CD8-positive, alpha-beta memory T cell (primary cell): Measurements from ENCODE around the gene PDE11A. TPM values are rescaled to one million over a fixed set of nuclear protein-coding genes. Genes with fewer than 3 reads are reported as not detected.
A peak's percentile ranks its signal among the peaks of the same experiment; 100 is the strongest.

Experiments
- CTCF ChIA-PET: fragments of 350-600 bp; sonication (Branson Sonifier 250); formaldehyde crosslinking; loops from one replicate; lab custom pipeline; 2021; ENCODE audit warnings: antibody characterized with exemption; lab: Charles Lee
- POLR2A ChIA-PET: fragments of 350-600 bp; sonication (Branson Sonifier 250); formaldehyde crosslinking; loops from one replicate; lab custom pipeline; 2021; ENCODE audit warnings: antibody characterized with exemption; lab: Charles Lee
- DNase-seq, 5 donors: peaks; one replicate each; pipeline versions ENCODE4 v3.0.0 to v3.0.0-alpha.2; 2020 to 2022; ENCODE audit warnings: mixed read lengths in 1 of 5
- H3K27ac ChIP-seq: one replicate; pipeline ENCODE4 v1.7.0; 2013; ENCODE audit warnings: low read depth, mild to moderate bottlenecking, low read length, moderate library complexity
- H3K27me3 ChIP-seq: 2 replicates; pipeline ENCODE4 v1.7.0; 2013; ENCODE audit warnings: low read length, mild to moderate bottlenecking; ENCODE audit not compliant: insufficient read depth, poor library complexity, severe bottlenecking
- H3K36me3 ChIP-seq: 2 replicates; pipeline ENCODE4 v1.7.0; 2013; ENCODE audit warnings: mild to moderate bottlenecking, low read length, moderate library complexity; ENCODE audit not compliant: insufficient read depth
- H3K4me1 ChIP-seq: 2 replicates; pipeline ENCODE4 v1.7.0; 2013; ENCODE audit warnings: mild to moderate bottlenecking, low read length, moderate library complexity; ENCODE audit not compliant: insufficient read depth
- H3K4me3 ChIP-seq: 2 replicates; pipeline ENCODE4 v1.7.0; 2013; ENCODE audit warnings: mild to moderate bottlenecking, low read length
- H3K9me3 ChIP-seq: 2 replicates; pipeline ENCODE4 v1.7.0; 2013; ENCODE audit warnings: mild to moderate bottlenecking, low read length
- H3K27ac Mint-ChIP-seq, 8 donors: one replicate each; pipeline ENCODE4 v1.8.0; 2020 to 2021; ENCODE audit warnings: mixed read lengths in 8 of 8, mild to moderate bottlenecking in 6 of 8, inconsistent platforms in 3 of 8, moderate library complexity in 3 of 8
- H3K27me3 Mint-ChIP-seq, 2 donors: one replicate each; pipeline ENCODE4 v1.8.0; 2020 to 2021; ENCODE audit warnings: mixed read lengths in 2 of 2, mild to moderate bottlenecking in 1 of 2, moderate library complexity in 1 of 2
- H3K36me3 Mint-ChIP-seq, 3 donors: one replicate each; pipeline ENCODE4 v1.8.0; 2020 to 2021; ENCODE audit warnings: mixed read lengths in 3 of 3, inconsistent platforms in 1 of 3, mild to moderate bottlenecking in 1 of 3
- H3K4me1 Mint-ChIP-seq, 3 donors: one replicate each; pipeline ENCODE4 v1.8.0; 2020 to 2021; ENCODE audit warnings: mixed read lengths in 3 of 3, inconsistent platforms in 1 of 3, mild to moderate bottlenecking in 1 of 3
- H3K4me3 Mint-ChIP-seq, 7 donors: one replicate each; pipeline ENCODE4 v1.8.0; 2020 to 2021; ENCODE audit warnings: mixed read lengths in 7 of 7, mild to moderate bottlenecking in 6 of 7, moderate library complexity in 4 of 7, inconsistent platforms in 2 of 7
- H3K9me3 Mint-ChIP-seq, 5 donors: one replicate each; pipeline ENCODE4 v1.8.0; 2020 to 2022; ENCODE audit warnings: mixed read lengths in 5 of 5, mild to moderate bottlenecking in 3 of 5, moderate library complexity in 2 of 5, inconsistent platforms in 1 of 5
- polyA plus RNA-seq: library from polyadenylated mRNA; unstranded; fragments of 300-500 nt; fragmentation: Illumina TruSeq; gene quantifications from one replicate; pipeline ENCODE4 v1.2.3, GENCODE V29; 2021
- total RNA-seq, 2 experiments: library from RNA; stranded (reverse); gene quantifications; one replicate each; pipeline ENCODE4 v1.2.3, GENCODE V29; 2021

Gene PDE11A
- total and polyA plus RNA-seq, 3 experiments from 2014 or later, result not detected

DNA sequence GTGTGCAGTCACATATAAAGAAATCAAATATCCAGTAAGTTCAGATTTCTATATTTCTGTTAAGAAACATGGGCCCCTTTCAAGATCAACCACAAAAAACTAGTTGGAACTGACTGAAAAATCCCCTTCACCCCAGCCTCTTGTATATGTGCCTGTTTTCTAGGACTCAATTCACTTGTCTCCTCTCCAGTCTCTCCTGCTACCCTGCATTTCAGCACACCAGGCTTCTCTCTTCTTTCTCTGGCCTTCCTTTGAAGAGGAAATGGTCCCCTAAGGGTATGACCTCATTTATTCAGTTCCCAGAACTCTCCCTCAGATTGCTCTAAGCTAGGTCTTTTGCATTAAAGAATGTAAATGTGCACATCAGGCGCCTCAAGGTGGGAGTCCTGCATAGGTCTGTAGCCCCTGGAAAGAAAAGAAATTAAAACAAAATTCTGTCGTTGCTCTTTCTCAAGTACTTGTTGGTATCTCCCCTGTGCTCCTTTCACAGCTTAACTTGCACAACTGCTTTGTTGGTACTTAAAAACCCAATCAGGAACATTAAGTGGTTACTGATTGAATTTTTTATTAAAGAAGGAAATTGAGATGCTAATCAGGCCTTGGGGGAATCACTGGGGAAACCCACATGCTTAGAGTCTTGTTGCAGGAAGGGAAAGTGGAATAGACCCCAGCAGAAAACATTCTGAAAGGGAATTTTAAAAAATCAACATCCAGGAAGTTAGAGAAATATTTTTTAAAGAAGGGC is 401.6 kb downstream of the PDE11A start:
- Mint-ChIP-seq H3K27me3 (peaks cover 15 to 53% of the 10 kb centered on the region in 2 donors), H3K27ac (no peak overlapping the region), H3K4me1 (no peaks in the 10 kb centered on the region), H3K36me3 (no peaks in the 10 kb centered on the region), H3K9me3 (no peaks in the 10 kb centered on the region), H3K4me3 (no peak overlapping the region)
- ChIA-PET CTCF (no interaction called here), POLR2A (no interaction called here)
- no peak for DNase-seq
- no peaks in the 10 kb centered on the region for H3K9me3 ChIP-seq
- H3K36me3 ChIP-seq, result no peaks in the 10 kb centered on the region
- no peak overlapping the region for H3K4me3 ChIP-seq
- H3K4me1 ChIP-seq, result no peaks in the 10 kb centered on the region
- peaks cover 4% of the 10 kb centered on the region for H3K27me3 ChIP-seq
- H3K27ac ChIP-seq, result no peak overlapping the region

DNA sequence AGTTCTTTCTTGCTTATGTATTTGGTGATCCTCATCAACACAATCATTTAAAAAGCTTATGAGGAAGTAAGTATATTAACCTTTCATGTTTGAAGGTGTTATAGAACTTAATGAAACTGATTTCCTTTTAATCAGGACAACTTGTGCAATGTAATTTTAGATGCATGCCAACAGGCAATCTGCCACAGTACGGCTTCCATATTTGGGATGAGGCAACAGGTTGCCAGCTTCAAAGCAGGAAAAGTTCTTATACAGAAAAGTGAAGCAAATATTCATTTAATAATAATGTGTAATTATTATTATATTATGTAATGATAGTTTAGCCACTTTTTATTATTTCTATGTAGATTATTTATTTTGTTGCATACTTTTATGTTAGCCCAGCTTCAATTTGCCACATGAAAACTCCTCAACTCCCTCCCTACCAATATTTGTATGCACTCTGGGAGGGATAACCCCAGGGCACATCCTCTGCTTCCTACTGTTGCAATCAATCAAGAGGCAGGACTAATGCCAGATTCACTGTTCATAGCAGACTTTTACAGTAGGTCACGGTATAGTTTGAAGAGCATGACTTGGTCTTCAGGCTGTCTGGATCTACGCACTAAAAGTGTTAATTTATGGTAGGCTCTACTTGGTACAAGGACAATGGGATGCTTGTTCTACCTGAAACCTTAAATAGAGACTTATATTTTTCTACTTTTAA is 402.8 kb downstream of the PDE11A start:
- no peaks in the 10 kb centered on the region for H3K36me3 ChIP-seq
- H3K4me1 ChIP-seq, result no peaks in the 10 kb centered on the region
- ChIA-PET POLR2A (no interaction called here), CTCF (interaction anchor here (1.5 kb wide), 1 partner anchor 9 kb away, joined by 3 read pairs; no protein-coding TSS in a partner anchor)
- Mint-ChIP-seq H3K4me1 (no peaks in the 10 kb centered on the region), H3K36me3 (no peaks in the 10 kb centered on the region), H3K4me3 (no peak overlapping the region), H3K27me3 (peaks cover 14 to 45% of the 10 kb centered on the region in 2 donors), H3K27ac (no peak overlapping the region), H3K9me3 (no peaks in the 10 kb centered on the region)
- no peak overlapping the region for H3K4me3 ChIP-seq
- no peaks in the 10 kb centered on the region for H3K9me3 ChIP-seq
- no peak overlapping the region for H3K27ac ChIP-seq
- H3K27me3 ChIP-seq, result peaks cover 4% of the 10 kb centered on the region
- DNase-seq, result no peak

DNA sequence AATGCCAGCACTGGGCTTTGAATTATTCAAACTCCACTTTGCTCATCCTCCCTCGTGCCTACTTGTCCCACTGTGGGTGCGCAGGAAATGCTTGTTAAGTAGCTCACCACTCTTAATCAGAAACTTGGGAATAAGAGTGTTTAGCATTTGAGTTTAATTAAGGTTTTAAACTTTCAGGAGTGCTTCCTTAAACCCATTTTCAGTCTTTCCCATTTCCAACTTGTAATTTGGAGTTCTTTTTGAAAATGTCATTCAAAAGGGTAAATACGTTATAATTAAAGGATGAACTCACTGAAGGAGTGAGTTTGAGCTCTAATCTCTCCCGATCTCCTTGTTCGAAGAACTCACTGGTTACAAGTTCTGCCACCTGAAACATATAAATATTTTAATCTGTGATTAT is 403.4 kb downstream of the PDE11A start:
- peaks cover 14 to 42% of the 10 kb centered on the region in 2 donors for H3K27me3 Mint-ChIP-seq
- no peaks in the 10 kb centered on the region for H3K4me1 ChIP-seq
- H3K9me3 Mint-ChIP-seq, result no peaks in the 10 kb centered on the region
- no peak overlapping the region for H3K27ac Mint-ChIP-seq
- no peak overlapping the region for H3K4me3 Mint-ChIP-seq
- H3K4me1 Mint-ChIP-seq, result no peaks in the 10 kb centered on the region
- H3K36me3 Mint-ChIP-seq, result no peaks in the 10 kb centered on the region
- POLR2A ChIA-PET, result no interaction called here
- no peak overlapping the region for H3K4me3 ChIP-seq
- peaks cover 4% of the 10 kb centered on the region for H3K27me3 ChIP-seq
- DNase-seq, result no peak
- H3K36me3 ChIP-seq, result no peaks in the 10 kb centered on the region
- CTCF ChIA-PET, result interaction anchor here (1.5 kb wide), 1 partner anchor 8 kb away, joined by 3 read pairs; no protein-coding TSS in a partner anchor
- no peaks in the 10 kb centered on the region for H3K9me3 ChIP-seq
- H3K27ac ChIP-seq, result no peak overlapping the region

DNA sequence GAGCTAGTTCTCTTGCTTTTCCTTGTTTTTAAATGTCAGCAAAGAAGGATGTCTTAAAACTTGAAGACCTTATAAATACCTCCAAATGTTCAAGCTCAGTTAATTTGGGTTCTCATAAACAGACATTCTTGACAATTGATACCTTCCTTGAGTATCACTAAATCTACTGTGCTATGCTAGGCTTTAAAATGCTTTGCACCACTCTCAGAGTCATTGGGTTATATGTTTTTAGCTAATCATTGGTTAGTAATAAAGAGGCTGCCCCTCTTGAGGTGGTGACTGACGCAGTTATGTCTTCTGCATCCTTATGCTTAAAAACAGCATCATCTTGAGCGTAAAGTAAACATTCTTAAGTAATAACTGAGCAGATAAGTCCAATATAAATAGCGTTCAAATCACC is 404.0 kb downstream of the PDE11A start:
- POLR2A ChIA-PET, result no interaction called here
- CTCF ChIA-PET, result no interaction called here
- peaks cover 4% of the 10 kb centered on the region for H3K27me3 ChIP-seq
- Mint-ChIP-seq H3K27me3 (peaks cover 14 to 39% of the 10 kb centered on the region in 2 donors), H3K4me3 (no peak overlapping the region), H3K4me1 (no peaks in the 10 kb centered on the region), H3K36me3 (no peaks in the 10 kb centered on the region), H3K27ac (no peak overlapping the region), H3K9me3 (no peaks in the 10 kb centered on the region)
- H3K4me1 ChIP-seq, result no peaks in the 10 kb centered on the region
- DNase-seq, result no peak
- no peak overlapping the region for H3K4me3 ChIP-seq
- H3K36me3 ChIP-seq, result no peaks in the 10 kb centered on the region
- H3K9me3 ChIP-seq, result no peaks in the 10 kb centered on the region
- H3K27ac ChIP-seq, result no peak overlapping the region

DNA sequence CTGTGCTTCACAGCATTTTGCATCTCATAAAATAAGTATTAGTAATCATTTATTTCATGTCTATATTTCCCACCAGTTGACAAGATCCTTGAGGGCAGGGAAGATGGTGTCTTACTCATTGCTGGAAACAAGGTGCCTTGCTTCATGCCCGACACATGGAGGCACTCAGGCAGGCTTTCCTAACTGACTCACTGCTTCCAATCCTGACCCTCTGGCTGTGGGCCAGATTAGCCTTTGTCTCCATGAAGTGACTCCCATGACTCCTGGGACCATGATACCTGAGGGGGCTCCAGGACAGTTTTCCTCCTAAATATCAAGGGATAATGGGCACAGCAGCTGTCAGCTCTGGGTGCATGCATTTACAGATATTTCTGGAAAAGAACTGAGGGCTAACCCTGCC is 405.0 kb downstream of the PDE11A start:
- Histone ChIP-seq H3K4me3 (no peak overlapping the region), H3K4me1 (no peaks in the 10 kb centered on the region), H3K27ac (no peak overlapping the region), H3K27me3 (peaks cover 4% of the 10 kb centered on the region), H3K36me3 (no peaks in the 10 kb centered on the region), H3K9me3 (no peaks in the 10 kb centered on the region)
- Mint-ChIP-seq H3K36me3 (no peaks in the 10 kb centered on the region), H3K4me3 (no peak overlapping the region), H3K9me3 (no peaks in the 10 kb centered on the region), H3K27me3 (peaks cover 8 to 34% of the 10 kb centered on the region in 2 donors), H3K27ac (peak overlapping the region in 1 of 8 donors; percentile 50), H3K4me1 (no peaks in the 10 kb centered on the region)
- POLR2A ChIA-PET, result no interaction called here
- CTCF ChIA-PET, result no interaction called here
- no peak for DNase-seq

DNA sequence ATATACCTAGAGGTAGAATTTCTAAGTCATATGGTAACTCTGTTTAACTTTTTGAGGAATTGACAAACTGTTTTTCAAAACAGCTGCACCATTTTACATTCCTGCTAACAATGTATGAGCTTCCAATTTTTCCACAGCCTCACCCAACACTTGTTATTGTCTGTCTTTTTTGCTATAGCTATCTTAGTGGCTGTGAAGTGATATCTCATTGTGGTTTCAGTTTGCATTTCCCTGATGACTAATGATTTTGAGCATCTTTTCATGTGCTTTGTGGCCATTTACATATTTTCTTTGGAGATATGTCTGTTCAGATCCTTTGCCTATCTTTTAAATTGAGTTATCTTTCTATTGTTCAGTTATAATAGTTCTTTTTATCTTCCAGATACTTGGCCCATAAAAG is 406.2 kb downstream of the PDE11A start:
- ChIA-PET POLR2A (no interaction called here), CTCF (no interaction called here)
- no peaks in the 10 kb centered on the region for H3K9me3 Mint-ChIP-seq

DNA sequence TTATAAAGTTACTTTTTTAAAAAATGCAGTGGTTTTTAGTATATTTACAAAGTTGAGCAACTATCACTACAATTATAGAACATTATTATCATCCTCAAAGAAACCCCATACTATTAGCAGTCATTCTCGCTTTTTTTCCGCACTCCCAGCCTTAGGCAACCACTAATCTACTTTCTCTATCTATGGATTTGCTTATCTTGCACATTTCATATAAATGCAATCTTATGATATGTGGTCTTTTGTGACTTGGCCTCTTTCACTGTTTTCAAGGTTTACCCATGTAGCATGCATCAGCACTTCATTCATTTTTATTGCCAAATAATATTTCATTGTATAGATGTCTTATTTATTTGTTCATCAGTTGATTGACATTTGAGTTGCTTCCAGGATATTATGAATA is 406.6 kb downstream of the PDE11A start:
- ChIA-PET POLR2A (no interaction called here), CTCF (no interaction called here)
- H3K4me3 Mint-ChIP-seq, result no peak overlapping the region
- no peak for DNase-seq
- Histone ChIP-seq H3K27ac (no peak overlapping the region), H3K4me3 (no peak overlapping the region), H3K36me3 (no peaks in the 10 kb centered on the region), H3K4me1 (no peaks in the 10 kb centered on the region), H3K27me3 (peaks cover 4% of the 10 kb centered on the region), H3K9me3 (no peaks in the 10 kb centered on the region)
- no peaks in the 10 kb centered on the region for H3K4me1 Mint-ChIP-seq
- peaks cover 8 to 28% of the 10 kb centered on the region in 2 donors for H3K27me3 Mint-ChIP-seq
- H3K9me3 Mint-ChIP-seq, result no peaks in the 10 kb centered on the region
- no peaks in the 10 kb centered on the region for H3K36me3 Mint-ChIP-seq
- no peak overlapping the region for H3K27ac Mint-ChIP-seq

More for the DNA sequence above, 406.2 kb downstream of the PDE11A start:
- Mint-ChIP-seq H3K27ac (no peak overlapping the region), H3K4me3 (no peak overlapping the region), H3K4me1 (no peaks in the 10 kb centered on the region), H3K27me3 (peaks cover 8 to 28% of the 10 kb centered on the region in 2 donors), H3K36me3 (no peaks in the 10 kb centered on the region)
- DNase-seq, result no peak
- H3K27me3 ChIP-seq, result peaks cover 4% of the 10 kb centered on the region
- no peak overlapping the region for H3K4me3 ChIP-seq
- H3K27ac ChIP-seq, result no peak overlapping the region
- H3K4me1 ChIP-seq, result no peaks in the 10 kb centered on the region
- H3K36me3 ChIP-seq, result no peaks in the 10 kb centered on the region
- H3K9me3 ChIP-seq, result no peaks in the 10 kb centered on the region

DNA sequence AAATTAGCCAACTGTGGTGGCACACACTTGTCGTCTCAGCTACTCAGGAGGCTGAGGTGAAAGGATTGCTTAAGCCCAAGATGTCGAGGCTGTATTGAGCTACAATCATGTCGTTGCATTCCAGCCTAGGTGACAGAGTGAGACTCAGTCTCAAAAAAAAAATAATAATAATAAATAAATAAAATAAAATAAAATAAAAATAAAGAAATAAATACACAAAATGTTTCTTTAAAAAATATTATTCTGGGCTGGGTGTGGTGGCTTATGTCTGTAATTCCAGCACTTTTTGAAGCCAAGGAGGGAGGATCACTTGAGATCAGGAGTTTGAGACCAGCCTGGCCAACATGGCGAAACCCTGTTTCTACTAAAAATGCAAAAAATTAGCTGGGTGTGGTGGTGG is 407.2 kb downstream of the PDE11A start:
- Histone ChIP-seq H3K4me3 (no peak overlapping the region), H3K4me1 (no peaks in the 10 kb centered on the region), H3K36me3 (no peaks in the 10 kb centered on the region), H3K27ac (no peak overlapping the region), H3K9me3 (no peaks in the 10 kb centered on the region), H3K27me3 (peaks cover 4% of the 10 kb centered on the region)
- H3K4me1 Mint-ChIP-seq, result no peaks in the 10 kb centered on the region
- CTCF ChIA-PET, result no interaction called here
- H3K4me3 Mint-ChIP-seq, result no peak overlapping the region
- peaks cover 10 to 27% of the 10 kb centered on the region in 2 donors for H3K27me3 Mint-ChIP-seq
- no peak for DNase-seq
- H3K36me3 Mint-ChIP-seq, result no peaks in the 10 kb centered on the region
- H3K27ac Mint-ChIP-seq, result no peak overlapping the region
- POLR2A ChIA-PET, result no interaction called here
- H3K9me3 Mint-ChIP-seq, result no peaks in the 10 kb centered on the region
